Neural cell (in vitro differentiated cells): ENCODE measurements around the gene ZNF107.

Source experiments
- EP300 ChIP-seq: fragments of 450-650 bp; conservative IDR thresholded peaks from 2 replicates; pipeline ENCODE4 v1.6.1; 2014; ENCODE audit warnings: antibody characterized with exemption, mild to moderate bottlenecking, moderate library complexity; ENCODE audit not compliant: poor library complexity, severe bottlenecking
- EZH2 ChIP-seq: fragments of 200-600, 300-800 bp; shearing (Covaris generic), sonication (generic); IDR thresholded peaks from 2 replicates; pipeline ENCODE4 v1.6.1; 2014; ENCODE audit warnings: antibody characterized with exemption, low read length, borderline replicate concordance, mild to moderate bottlenecking; ENCODE audit not compliant: insufficient read depth, poor library complexity, severe bottlenecking
- RAD21 ChIP-seq: fragments of 450-650 bp; conservative IDR thresholded peaks from 2 replicates; pipeline ENCODE4 v1.6.1; 2014; ENCODE audit warnings: antibody characterized with exemption, mild to moderate bottlenecking, moderate library complexity
- REST ChIP-seq: IDR thresholded peaks from 2 replicates; pipeline ENCODE4 v1.6.1; 2012; ENCODE audit warnings: borderline replicate concordance
- TAF1 ChIP-seq: IDR thresholded peaks from 2 replicates; pipeline ENCODE4 v1.6.1; 2012; ENCODE audit warnings: low read depth
- TF ChIP-seq, protein P1 (sequence below): fragments of 450-650 bp; IDR thresholded peaks from 2 replicates; pipeline ENCODE4 v1.5.1; 2014; ENCODE audit warnings: antibody characterized with exemption, mild to moderate bottlenecking, moderate library complexity; ENCODE audit not compliant: poor library complexity, severe bottlenecking

GRCh38 chr7:64744680-64745079, 78.7 kb downstream of the ZNF107 start:
- TF ChIP-seq TAF1, result no peak
- TF ChIP-seq, protein P1, sequence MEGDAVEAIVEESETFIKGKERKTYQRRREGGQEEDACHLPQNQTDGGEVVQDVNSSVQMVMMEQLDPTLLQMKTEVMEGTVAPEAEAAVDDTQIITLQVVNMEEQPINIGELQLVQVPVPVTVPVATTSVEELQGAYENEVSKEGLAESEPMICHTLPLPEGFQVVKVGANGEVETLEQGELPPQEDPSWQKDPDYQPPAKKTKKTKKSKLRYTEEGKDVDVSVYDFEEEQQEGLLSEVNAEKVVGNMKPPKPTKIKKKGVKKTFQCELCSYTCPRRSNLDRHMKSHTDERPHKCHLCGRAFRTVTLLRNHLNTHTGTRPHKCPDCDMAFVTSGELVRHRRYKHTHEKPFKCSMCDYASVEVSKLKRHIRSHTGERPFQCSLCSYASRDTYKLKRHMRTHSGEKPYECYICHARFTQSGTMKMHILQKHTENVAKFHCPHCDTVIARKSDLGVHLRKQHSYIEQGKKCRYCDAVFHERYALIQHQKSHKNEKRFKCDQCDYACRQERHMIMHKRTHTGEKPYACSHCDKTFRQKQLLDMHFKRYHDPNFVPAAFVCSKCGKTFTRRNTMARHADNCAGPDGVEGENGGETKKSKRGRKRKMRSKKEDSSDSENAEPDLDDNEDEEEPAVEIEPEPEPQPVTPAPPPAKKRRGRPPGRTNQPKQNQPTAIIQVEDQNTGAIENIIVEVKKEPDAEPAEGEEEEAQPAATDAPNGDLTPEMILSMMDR, result no peak
- TF ChIP-seq RAD21, result no peak
- TF ChIP-seq EZH2, result no peak
- no peak for TF ChIP-seq REST
- no peak for TF ChIP-seq EP300
